Right lobe of liver (tissue), 6 donors: Measurements from ENCODE around the gene PTGR2. TPM values are rescaled to one million over a fixed set of nuclear protein-coding genes. Genes with fewer than 3 reads are reported as not detected.
"Not testable (repeated sequence)": the region's sequence is repeated elsewhere in the genome, so short reads cannot be mapped to it uniquely, and the experiment has no call there.

Experiments
- ATAC-seq, 4 donors: fragments of 200-7000 bp; cut with Tn5 transposase; one replicate each; pipeline ENCODE4 v1.9.1; 2020; ENCODE audit warnings: mild to moderate bottlenecking in 4 of 4, moderate library complexity in 4 of 4
- DNase-seq, 3 donors: peaks; one replicate each; pipeline ENCODE4 v3.0.0-alpha.2; 2020
- H3K27ac ChIP-seq, 3 donors: fragments of 200-600 bp; one replicate each; pipeline ENCODE4 v1.8.0; 2022
- H3K27me3 ChIP-seq, 2 donors: fragments of 200-600 bp; one replicate each; pipeline ENCODE4 v1.8.0; 2022
- H3K36me3 ChIP-seq, 4 donors: fragments of 200-600 bp; sonication (generic) in 1 of 4; one replicate each; pipeline versions ENCODE4 v1.5.1 to v1.8.0; 2017 to 2022; ENCODE audit warnings: control low read depth in 1 of 4
- H3K4me1 ChIP-seq, 4 donors: fragments of 200-600 bp; sonication (generic) in 1 of 4; one replicate each; pipeline versions ENCODE4 v1.5.1 to v1.8.0; 2017 to 2022; ENCODE audit warnings: control low read depth in 1 of 4
- H3K4me3 ChIP-seq, 3 donors: fragments of 200-600 bp; one replicate each; pipeline ENCODE4 v1.8.0; 2022
- H3K9me3 ChIP-seq, 4 donors: fragments of 200-600 bp; sonication (generic) in 1 of 4; one replicate each; pipeline versions ENCODE4 v1.5.1 to v1.8.0; 2017 to 2022; ENCODE audit warnings: control low read depth in 1 of 4
- CTCF ChIP-seq, 4 donors: fragments of 200-600 bp in 3 of 4; fragments of 450-650 bp in 1 of 4; IDR thresholded peaks; one replicate each; pipeline versions ENCODE4 v1.5.1 to v1.8.0; 2016 to 2022; ENCODE audit warnings: antibody characterized with exemption in 4 of 4, mild to moderate bottlenecking in 2 of 4
- POLR2A ChIP-seq: fragments of 450-650 bp; IDR thresholded peaks from one replicate; pipeline ENCODE4 v1.6.1; 2017; ENCODE audit warnings: antibody characterized with exemption, mild to moderate bottlenecking
- whole genome bisulfite sequencing: methylation state at CpG from one replicate; pipeline ENCODE4 v1.1.6; 2018; ENCODE audit warnings: low coverage, low lambda C conversion rate; ENCODE audit not compliant: insufficient coverage; ENCODE audit errors: missing lambda C conversion rate; 5-methylcytosine and 5-hydroxymethylcytosine counted together
- intact Hi-C, 2 donors: fragments of 100-400 bp; cut with DNase I; formaldehyde crosslinking; loops; one replicate each; pipeline versions ENCODE4 v1.11.2 to v1.14.1; 2022
- total RNA-seq, 6 experiments: library from RNA; depleted of rRNA in 2 of 6; stranded (reverse); fragments of >200 nt in 2 of 6; fragmentation: NEBNext Ultra II Directional in 3 of 6; extraction: Animal tissue kit (Norgen Biotek cat#: 25700) in 3 of 6; gene quantifications; one replicate each; pipeline versions ENCODE4 v1.1.0 to v1.2.4, GENCODE V29; 2016 to 2023
- donor health status: DM: no; HTN: yes; CAD: no.
- donor health status: DM: no; HTN: no; CAD: no.
- donor health status: DM: no; HTN: no; CAD: no.
- donor health status: DM: no; HTN: yes; CAD: no.
- donor health status: DM: no; HTN: yes; CAD: no.

The PTGR2 gene
- total RNA-seq, 6 experiments from 2014 or later: 8.0 to 22.4 (median 12.4) TPM

- intact Hi-C loops: loop anchor here in 1 of 2 donors (5.0 kb wide), 1 partner anchor 98 kb away; no protein-coding TSS in a partner anchor
- H3K4me3 ChIP-seq: no peak overlapping the region
- H3K36me3 ChIP-seq: no peaks in the 10 kb centered on the region
- DNase-seq (peak; percentile 93 to 95 (median 94)), ATAC-seq (peak; percentile 99 to 100 (median 99))
- H3K4me1 ChIP-seq: peaks cover 0 to 7% (median 3%) of the 10 kb centered on the region in 4 donors
- H3K27ac ChIP-seq: no peak overlapping the region
- no peaks in the 10 kb centered on the region for H3K9me3 ChIP-seq
- WGBS: 13% methylated on average over 7 of the region's 7 CpGs
- H3K27me3 ChIP-seq: no peaks in the 10 kb centered on the region
- TF ChIP-seq CTCF (IDR thresholded peaks at IDR 0.05) (peak; percentile 87 to 97 (median 96)), POLR2A (no peak)
These were observed 26.0 kb upstream of the PTGR2 start for GRCh38 chr14:73825551-73826188.

GRCh38 chr14:73827190-73827589, 24.4 kb upstream of the PTGR2 start:
- TF ChIP-seq CTCF (IDR thresholded peaks at IDR 0.05): peak in 2 of 4 donors; percentile 15 to 18
- not testable (repeated sequence) for H3K4me3 ChIP-seq
- WGBS: 81% methylated on average over 6 of the region's 7 CpGs

GRCh38 chr14:73829071-73829470, 22.6 kb upstream of the PTGR2 start:
- Histone ChIP-seq H3K27me3 (no peaks in the 10 kb centered on the region), H3K4me3 (no peak overlapping the region), H3K9me3 (no peaks in the 10 kb centered on the region), H3K4me1 (peaks cover 0 to 14% (median 4%) of the 10 kb centered on the region in 4 donors), H3K36me3 (no peaks in the 10 kb centered on the region), H3K27ac (no peak overlapping the region)
- intact Hi-C loops: loop anchor here in 1 of 2 donors (5.0 kb wide), 1 partner anchor 102 kb away; no protein-coding TSS in a partner anchor
- WGBS: 83% methylated on average over 4 of the region's 4 CpGs
- DNase-seq (no peak), ATAC-seq (no peak)
- TF ChIP-seq POLR2A (no peak), CTCF (IDR thresholded peaks at IDR 0.05) (no peak)

More at GRCh38 chr14:73827190-73827589, 24.4 kb upstream of the PTGR2 start:
- H3K4me1 ChIP-seq, H3K9me3 ChIP-seq, H3K36me3 ChIP-seq, H3K27ac ChIP-seq, ATAC-seq, H3K27me3 ChIP-seq, DNase-seq: not testable (repeated sequence)
- intact Hi-C loops: loop anchor here in 1 of 2 donors (5.0 kb wide), 1 partner anchor 100 kb away; no protein-coding TSS in a partner anchor

GRCh38 chr14:73829526-73830431, 21.9 kb upstream of the PTGR2 start:
- no peaks in the 10 kb centered on the region for H3K36me3 ChIP-seq
- WGBS: 59% methylated on average over 7 of the region's 9 CpGs
- intact Hi-C loops: loop anchor here in 1 of 2 donors (5.0 kb wide), 1 partner anchor 102 kb away; no protein-coding TSS in a partner anchor
- H3K27ac ChIP-seq: no peak overlapping the region
- H3K9me3 ChIP-seq: no peaks in the 10 kb centered on the region
- no peaks in the 10 kb centered on the region for H3K27me3 ChIP-seq
- peak in 1 of 4 donors; percentile 34 for ATAC-seq
- H3K4me3 ChIP-seq: no peak overlapping the region
- peaks cover 0 to 14% (median 4%) of the 10 kb centered on the region in 4 donors for H3K4me1 ChIP-seq
- TF ChIP-seq CTCF (IDR thresholded peaks at IDR 0.05): no peak
- no peak for TF ChIP-seq POLR2A
- no peak for DNase-seq
